ENCODE results near the gene EXOC3. TPM values are rescaled to one million over a fixed set of nuclear protein-coding genes. Genes with fewer than 3 reads are reported as not detected.

The EXOC3 gene
- total RNA-seq, 2 donors from 2014 or later, result 38.6 to 53.7 TPM

DNA sequence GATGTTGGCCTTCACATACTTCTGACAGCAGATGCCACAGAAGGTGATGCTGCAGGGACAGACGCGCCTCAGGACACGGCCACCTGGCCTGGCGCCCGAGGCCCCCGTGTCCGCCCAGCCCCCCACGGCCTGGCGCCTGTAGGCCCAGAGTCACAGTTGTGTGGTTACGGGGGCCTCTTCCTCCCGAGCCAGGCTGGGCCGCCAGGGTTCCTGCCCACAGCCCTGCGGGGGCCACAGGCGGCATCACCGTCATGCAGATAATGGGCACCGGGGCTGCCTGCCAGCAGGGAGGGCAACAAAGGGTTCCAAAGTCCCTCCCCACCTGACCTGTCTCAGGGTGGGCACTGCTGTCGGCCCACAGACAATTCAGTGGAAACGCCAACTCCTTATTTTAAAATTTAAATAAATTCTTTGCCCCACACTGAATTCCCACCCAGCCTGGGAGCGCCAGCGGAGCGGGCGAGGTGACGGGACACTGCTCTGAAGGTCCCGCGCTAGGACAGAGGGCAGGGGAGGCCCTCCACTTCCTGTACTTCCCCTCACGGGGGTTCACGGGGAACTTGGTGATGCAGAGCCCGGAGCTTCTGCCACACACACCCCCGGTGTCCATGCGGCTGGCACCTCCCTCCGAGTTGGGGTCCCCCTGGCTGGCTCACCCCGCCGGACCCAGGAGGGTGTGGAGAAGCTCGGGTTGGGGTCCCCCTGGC is 40.6 kb downstream of the EXOC3 start:
- H3K27me3 Mint-ChIP-seq (ENCODE audit: insufficient read depth), result no peaks in the 10 kb centered on the region
- no peak overlapping the region for H3K4me3 ChIP-seq (ENCODE audit: low read length)
- H3K4me3 Mint-ChIP-seq, result no peak overlapping the region
- no peaks in the 10 kb centered on the region for H3K36me3 ChIP-seq (ENCODE audit: control insufficient read depth, insufficient read depth, low read length)
- no peak for DNase-seq
- H3K27ac Mint-ChIP-seq, result no peak overlapping the region
- no peak for TF ChIP-seq CTCF (conservative IDR thresholded peaks at IDR 0.05)
- no peak overlapping the region for H3K27ac ChIP-seq (ENCODE audit: low read depth, low read length)
- H3K4me1 Mint-ChIP-seq, result peaks cover 3% of the 10 kb centered on the region
- no peak overlapping the region for H3K9ac ChIP-seq (ENCODE audit: extremely low read depth, low read length, poor library complexity, severe bottlenecking)
- H3K9me3 Mint-ChIP-seq, result no peaks in the 10 kb centered on the region
- H3K36me3 Mint-ChIP-seq (ENCODE audit: low read depth), result no peaks in the 10 kb centered on the region
- H3K9me3 ChIP-seq (ENCODE audit: control insufficient read depth, low read length), result no peaks in the 10 kb centered on the region
- H3K4me1 ChIP-seq (ENCODE audit: control insufficient read depth, insufficient read depth, low read length), result no peaks in the 10 kb centered on the region
- 95 to 98% methylated on average over 12 to 34 of the region's 34 CpGs for WGBS, 2 experiments (ENCODE audit: insufficient coverage in 1 of 2, insufficient read length in 1 of 2)
- no peaks in the 10 kb centered on the region for H3K27me3 ChIP-seq (ENCODE audit: control insufficient read depth, insufficient read depth, low read length, poor library complexity, severe bottlenecking)

DNA sequence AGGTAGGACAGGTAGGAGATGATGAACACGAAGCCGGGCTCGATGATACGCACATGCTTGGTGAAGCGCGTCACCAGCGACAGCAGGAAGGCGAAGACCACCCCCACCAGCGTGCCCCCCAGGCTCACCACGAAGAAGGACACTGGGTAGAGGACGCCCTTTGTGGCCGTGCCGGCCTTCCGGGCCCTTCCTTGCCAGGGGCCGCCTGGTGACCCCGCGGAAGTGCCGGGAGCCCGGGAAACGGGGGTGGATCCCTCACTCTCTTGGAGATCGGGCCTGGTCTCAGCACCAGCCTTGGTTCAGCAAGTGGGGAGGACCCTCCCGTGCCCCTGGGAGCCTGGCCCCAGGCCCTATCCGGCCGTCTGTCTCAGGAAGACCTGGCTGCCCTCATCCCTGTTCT is 41.6 kb downstream of the EXOC3 start:
- no peak overlapping the region for H3K27ac Mint-ChIP-seq
- H3K9me3 ChIP-seq (ENCODE audit: control insufficient read depth, low read length), result no peaks in the 10 kb centered on the region
- no peaks in the 10 kb centered on the region for H3K9me3 Mint-ChIP-seq
- WGBS, 2 experiments (ENCODE audit: insufficient coverage in 1 of 2, insufficient read length in 1 of 2), result 94 to 96% methylated on average over 20 to 24 of the region's 24 CpGs
- no peaks in the 10 kb centered on the region for H3K27me3 Mint-ChIP-seq (ENCODE audit: insufficient read depth)
- no peaks in the 10 kb centered on the region for H3K36me3 Mint-ChIP-seq (ENCODE audit: low read depth)
- H3K4me3 ChIP-seq (ENCODE audit: low read length), result no peak overlapping the region
- H3K27me3 ChIP-seq (ENCODE audit: control insufficient read depth, insufficient read depth, low read length, poor library complexity, severe bottlenecking), result no peaks in the 10 kb centered on the region
- H3K4me3 Mint-ChIP-seq, result no peak overlapping the region
- H3K36me3 ChIP-seq (ENCODE audit: control insufficient read depth, insufficient read depth, low read length), result no peaks in the 10 kb centered on the region
- TF ChIP-seq CTCF (conservative IDR thresholded peaks at IDR 0.05), result no peak
- DNase-seq, result no peak
- H3K9ac ChIP-seq (ENCODE audit: extremely low read depth, low read length, poor library complexity, severe bottlenecking), result no peak overlapping the region
- no peak overlapping the region for H3K27ac ChIP-seq (ENCODE audit: low read depth, low read length)
- H3K4me1 ChIP-seq (ENCODE audit: control insufficient read depth, insufficient read depth, low read length), result no peaks in the 10 kb centered on the region
- H3K4me1 Mint-ChIP-seq, result peaks cover 3% of the 10 kb centered on the region

DNA sequence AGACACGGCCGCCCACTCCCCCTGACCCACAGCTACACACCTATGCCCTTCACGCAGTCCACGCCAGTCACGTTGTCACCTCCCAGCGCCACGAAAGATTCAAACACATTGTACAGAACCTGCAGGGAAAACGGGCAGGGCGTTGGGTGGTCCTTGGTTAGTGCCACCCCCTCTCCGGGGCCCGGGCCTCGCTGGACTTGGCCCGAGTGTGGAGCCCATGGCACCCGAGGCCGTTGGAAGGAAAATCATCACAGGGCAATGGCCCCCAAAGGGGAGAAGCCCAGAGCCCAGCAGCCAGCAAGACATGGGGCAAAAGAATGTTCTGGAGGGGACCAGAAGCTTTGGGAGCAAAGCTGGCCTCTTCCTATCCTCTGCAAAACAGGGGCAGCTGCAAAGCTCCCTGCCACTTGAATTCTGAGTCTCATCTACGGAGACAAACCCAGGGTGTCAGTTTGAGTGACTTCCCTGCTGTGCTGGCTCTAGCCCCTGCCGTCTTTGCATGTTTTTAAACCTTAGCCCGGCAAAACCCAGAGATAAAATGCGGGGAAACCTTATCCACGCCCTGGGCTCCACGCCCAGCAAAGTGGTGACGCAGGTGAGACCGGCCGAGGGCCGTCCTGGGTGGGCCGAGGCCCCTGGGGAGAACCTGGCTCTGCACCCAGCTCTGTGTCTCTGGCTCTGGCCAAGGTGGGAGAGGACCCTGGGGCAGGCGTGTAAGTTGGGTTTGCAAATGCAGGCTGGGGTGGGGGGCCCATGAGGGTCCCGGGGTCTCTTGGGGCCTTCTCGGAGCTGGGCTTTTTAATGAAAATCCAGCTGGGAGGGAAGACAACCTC is 42.4 kb downstream of the EXOC3 start:
- Histone ChIP-seq H3K27ac (ENCODE audit: low read depth, low read length) (no peak overlapping the region), H3K36me3 (ENCODE audit: control insufficient read depth, insufficient read depth, low read length) (no peaks in the 10 kb centered on the region), H3K27me3 (ENCODE audit: control insufficient read depth, insufficient read depth, low read length, poor library complexity, severe bottlenecking) (no peaks in the 10 kb centered on the region), H3K9ac (ENCODE audit: extremely low read depth, low read length, poor library complexity, severe bottlenecking) (no peak overlapping the region), H3K4me1 (ENCODE audit: control insufficient read depth, insufficient read depth, low read length) (no peaks in the 10 kb centered on the region), H3K4me3 (ENCODE audit: low read length) (no peak overlapping the region), H3K9me3 (ENCODE audit: control insufficient read depth, low read length) (no peaks in the 10 kb centered on the region)
- Mint-ChIP-seq H3K9me3 (no peaks in the 10 kb centered on the region), H3K27ac (no peak overlapping the region), H3K36me3 (ENCODE audit: low read depth) (no peaks in the 10 kb centered on the region), H3K4me3 (no peak overlapping the region), H3K27me3 (ENCODE audit: insufficient read depth) (peaks cover 3% of the 10 kb centered on the region), H3K4me1 (peaks cover 3% of the 10 kb centered on the region)
- no peak for DNase-seq
- 85 to 92% methylated on average over 18 to 29 of the region's 29 CpGs for WGBS, 2 experiments (ENCODE audit: insufficient coverage in 1 of 2, insufficient read length in 1 of 2)
- TF ChIP-seq CTCF (conservative IDR thresholded peaks at IDR 0.05), result no peak
